GM21825 (cell line): ENCODE results near the gene ZNG1E.
"Not testable (repeated sequence)": the region's sequence is repeated elsewhere in the genome, so short reads cannot be mapped to it uniquely, and the experiment has no call there.

Experiments used
- ATAC-seq: cut with Tn5 transposase; IDR thresholded peaks from one replicate; pipeline ENCODE4 v1.9.1; 2021; ENCODE audit warnings: mild to moderate bottlenecking, moderate library complexity; ENCODE audit not compliant: unreplicated experiment

ZNG1E gene

GRCh38 chr9:65675589-65676021, at the start of gene ZNG1E:
Gene ZNG1E, plus strand, starts transcription at chr9:65675928. Its CDS starts 49 bp downstream, at chr9:65675977.
- ATAC-seq, result not testable (repeated sequence)

GRCh38 chr9:65673579-65673978, 2.1 kb upstream of the ZNG1E start:
- not testable (repeated sequence) for ATAC-seq

- not testable (repeated sequence) for ATAC-seq
Observed at GRCh38 chr9:65675018-65675417, 710 bp upstream of the ZNG1E start.

DNA sequence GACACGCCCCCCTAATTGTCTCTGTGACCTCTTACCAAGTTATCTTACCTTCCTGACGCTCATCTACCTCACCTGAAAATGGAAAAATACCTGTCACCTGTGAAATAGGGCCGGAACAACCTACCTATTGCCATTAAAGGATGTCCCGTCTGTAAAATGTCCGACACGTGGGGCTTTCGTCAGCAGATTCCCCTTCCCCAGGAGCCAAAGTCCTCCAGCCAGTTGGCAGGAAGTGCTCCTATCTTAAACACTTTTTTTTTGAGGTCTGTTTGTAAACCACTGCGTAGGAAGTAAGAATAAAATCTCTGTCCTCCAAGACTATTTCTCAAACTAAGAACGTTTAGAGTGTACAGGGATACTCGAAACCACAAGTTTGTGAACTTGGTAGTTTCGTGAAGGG, 661 bp downstream of the ZNG1E start:
- not testable (repeated sequence) for ATAC-seq

DNA sequence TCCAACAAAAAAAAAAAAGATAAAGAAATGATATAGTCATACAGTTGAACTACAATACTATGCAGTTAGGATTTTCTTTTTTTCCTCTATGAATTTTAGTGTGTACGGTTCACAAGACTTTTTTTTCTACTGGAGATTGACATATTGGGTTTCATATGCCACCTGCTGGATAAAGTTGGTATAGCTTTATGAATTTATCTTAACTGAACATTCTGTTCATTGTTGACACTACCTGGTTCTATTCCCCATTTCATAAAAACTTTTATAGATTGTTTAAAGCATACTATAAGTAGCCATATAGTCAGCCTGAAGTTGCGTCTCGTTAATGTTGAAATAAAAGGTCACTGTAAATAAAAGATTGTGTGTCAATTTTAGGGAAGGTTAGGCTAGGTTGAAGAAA, 2.8 kb downstream of the ZNG1E start:
- not testable (repeated sequence) for ATAC-seq

DNA sequence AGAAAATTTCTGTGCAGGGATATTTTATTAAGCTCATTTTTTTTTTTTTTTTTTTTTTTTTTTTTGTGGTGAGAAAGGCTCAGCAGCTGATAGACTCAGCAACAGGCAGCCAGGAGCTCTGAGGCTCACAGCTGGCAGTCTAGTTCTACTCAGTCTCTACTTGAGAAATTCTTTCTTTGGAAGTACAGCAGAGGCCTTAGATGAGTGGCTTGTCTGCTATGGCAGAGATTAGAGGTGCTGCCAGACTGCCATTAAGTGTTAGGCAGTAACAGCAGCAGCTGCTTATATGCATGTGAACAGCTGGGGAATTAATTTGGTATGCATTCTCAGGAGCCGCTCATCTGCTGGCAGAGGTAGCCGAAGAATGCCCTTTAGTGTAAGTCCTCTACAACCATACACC, 27.8 kb downstream of the ZNG1E start:
- ATAC-seq, result not testable (repeated sequence)

- not testable (repeated sequence) for ATAC-seq
Observed at GRCh38 chr9:65714445-65714844, 38.7 kb downstream of the ZNG1E start.

DNA sequence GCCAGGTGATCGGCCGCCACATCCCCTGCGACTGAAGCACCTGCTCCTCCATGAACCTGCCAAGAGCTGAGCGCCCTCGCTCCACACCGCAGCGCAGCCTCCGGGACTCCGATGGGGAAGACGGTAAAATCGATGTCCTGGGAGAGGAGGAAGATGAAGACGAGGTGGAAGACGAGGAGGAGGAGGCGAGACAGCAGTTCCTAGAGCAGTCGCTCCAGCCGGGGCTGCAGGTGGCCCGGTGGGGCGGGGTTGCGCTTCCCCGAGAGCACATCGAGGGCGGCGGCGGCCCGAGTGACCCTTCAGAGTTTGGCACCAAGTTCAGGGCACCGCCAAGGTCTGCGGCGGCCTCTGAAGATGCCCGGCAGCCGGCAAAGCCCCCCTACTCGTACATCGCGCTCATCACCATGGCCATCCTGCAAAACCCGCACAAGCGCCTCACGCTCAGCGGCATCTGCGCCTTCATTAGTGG, 61.4 kb downstream of the ZNG1E start, which contains the start of gene FOXD4L4:
TSS of gene FOXD4L4 (plus strand) at position 51 of the 469 bp plus-strand sequence. CDS start at position 51, 0 bp downstream.
- not testable (repeated sequence) for ATAC-seq

GRCh38 chr9:65738133-65738532, 62.4 kb downstream of the ZNG1E start:
- ATAC-seq, result not testable (repeated sequence)
